HG02678 (cell line): ENCODE measurements around the gene PRDX1.
A peak's percentile ranks its signal among the peaks of the same experiment; 100 is the strongest.

Experiments
- ATAC-seq: cut with Tn5 transposase; IDR thresholded peaks from one replicate; pipeline ENCODE4 v1.9.1; 2021; ENCODE audit warnings: mild to moderate bottlenecking, moderate library complexity; ENCODE audit not compliant: unreplicated experiment

The PRDX1 gene

DNA sequence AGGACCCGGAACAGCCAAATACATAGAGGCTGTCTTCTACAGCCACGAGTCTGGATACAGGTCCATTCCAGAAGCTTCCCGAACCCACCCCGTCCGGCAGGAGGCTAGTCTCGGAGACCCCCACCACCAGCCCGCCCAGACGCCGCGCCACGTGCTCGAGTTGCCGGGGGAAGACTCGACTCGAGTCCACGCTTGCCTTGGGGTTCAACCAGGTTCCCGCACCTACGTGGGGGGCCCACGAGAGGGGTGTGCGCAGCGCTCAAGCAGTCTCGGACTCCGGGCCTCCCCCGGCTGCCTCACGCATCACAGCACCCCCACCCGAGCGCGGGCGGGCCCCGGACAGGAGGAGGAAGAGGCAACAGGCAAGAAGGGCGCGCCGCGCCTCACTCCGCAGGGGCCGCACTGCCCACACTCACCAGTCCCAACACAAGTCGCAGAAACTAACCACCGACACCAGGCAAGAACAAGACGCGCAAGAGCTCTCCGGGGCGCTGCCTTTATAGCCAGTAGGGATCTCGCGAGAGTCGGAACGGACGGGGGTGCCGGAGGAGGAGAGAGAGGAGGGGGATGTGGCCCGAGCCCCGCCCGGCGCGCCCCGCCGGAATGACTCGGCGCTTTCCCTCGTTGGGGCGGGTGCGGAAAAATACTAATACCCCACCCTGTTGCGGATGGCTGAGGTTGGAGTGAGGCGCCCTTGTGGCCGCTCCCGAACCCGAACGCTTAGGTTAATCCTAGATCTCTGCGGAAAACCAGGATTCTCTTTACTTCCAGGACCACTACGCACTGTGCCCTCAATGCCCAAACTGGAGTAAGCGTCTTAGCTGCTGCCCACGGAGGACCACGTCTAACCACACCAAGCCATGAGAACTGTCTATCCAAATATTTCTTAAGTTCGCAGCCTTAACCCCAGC lies at the start of gene PRDX1:
Gene PRDX1, minus strand, starts transcription at position 472 of the 911 bp plus-strand sequence. CDS start 2,841 bp downstream, outside the sequence.
- ATAC-seq: peak; percentile 79

DNA sequence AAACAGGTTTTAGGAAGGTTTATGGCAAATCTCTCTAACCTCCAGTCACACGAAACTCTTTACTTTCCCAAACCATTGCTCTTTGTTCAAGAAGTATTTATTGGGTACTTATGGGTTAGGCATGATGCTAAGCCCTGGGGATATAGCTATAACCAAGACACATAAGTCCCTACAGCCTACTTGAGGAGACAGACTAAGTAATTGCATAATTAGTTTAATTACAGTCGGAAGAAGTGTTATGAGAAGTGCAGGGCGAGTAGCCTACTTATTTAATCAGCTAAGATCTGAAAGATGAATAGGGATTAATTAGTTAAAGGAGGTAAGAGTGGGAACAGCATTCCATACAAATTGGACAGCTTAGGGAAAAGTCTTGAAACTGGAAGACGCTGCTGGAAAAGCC lies 48.9 kb upstream of the PRDX1 start:
- ATAC-seq: no peak

DNA sequence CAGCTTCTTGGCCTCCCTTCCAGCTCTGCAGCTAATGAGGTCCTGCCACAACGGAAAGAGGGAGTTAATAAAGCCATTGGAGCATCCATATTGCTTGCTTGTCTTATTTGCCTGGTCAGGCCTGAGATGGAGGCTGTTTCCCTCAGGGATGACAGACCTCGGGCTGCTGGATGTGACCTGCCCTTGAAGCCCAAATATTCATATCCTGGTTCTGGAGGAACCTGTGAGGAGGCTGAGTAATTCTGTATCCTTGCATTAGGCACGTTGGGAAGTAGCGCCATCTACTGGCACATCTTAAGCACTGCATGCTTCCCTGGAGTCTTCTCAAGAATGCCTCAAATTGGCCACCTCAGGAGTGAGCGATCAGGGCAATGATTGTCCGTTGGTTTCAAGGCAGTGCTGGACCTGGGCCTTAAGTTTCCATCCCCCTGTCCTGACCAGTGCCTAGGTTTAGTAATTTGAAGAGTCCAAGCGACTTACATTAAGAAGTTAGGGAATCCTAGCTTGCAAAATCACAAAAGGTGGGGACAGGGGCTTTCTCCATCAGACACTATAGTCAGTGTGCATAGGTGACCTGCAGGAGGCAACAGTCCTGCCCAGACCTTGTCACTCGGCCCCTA lies 48.4 kb upstream of the PRDX1 start:
- peak; percentile 54 for ATAC-seq

DNA sequence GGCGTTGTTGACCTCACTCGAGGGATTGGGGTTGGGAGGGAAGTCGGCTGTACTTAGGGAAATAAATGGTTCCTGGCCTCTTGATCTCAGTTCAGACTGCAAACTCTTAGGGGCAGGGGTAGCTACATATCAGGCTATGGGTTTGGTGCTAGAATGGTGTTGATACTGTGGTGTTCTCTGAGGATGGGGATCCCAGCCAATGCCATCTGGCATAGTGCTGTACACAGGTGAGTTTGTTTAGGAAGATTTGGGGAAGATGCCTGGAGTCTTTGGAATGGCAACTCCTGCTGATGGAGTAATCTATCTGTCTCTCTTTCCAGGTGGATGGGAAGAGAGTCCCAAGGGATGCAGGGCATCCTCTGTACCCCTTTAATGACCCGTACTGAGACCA lies 47.9 kb upstream of the PRDX1 start:
- ATAC-seq: no peak

DNA sequence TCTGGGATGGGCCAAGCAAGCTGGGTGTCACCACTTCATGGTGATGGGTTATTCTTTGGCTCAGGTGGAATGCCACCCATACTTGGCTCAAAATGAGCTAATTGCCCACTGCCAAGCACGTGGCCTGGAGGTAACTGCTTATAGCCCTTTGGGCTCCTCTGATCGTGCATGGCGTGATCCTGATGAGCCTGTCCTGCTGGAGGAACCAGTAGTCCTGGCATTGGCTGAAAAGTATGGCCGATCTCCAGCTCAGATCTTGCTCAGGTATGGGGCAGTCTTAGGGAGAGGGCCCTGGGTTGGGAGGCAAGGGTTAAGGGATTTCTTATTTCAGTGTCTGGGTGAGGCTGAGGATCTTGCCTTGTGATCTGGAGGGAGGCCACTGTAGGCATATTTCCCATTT lies 46.7 kb upstream of the PRDX1 start:
- no peak for ATAC-seq

DNA sequence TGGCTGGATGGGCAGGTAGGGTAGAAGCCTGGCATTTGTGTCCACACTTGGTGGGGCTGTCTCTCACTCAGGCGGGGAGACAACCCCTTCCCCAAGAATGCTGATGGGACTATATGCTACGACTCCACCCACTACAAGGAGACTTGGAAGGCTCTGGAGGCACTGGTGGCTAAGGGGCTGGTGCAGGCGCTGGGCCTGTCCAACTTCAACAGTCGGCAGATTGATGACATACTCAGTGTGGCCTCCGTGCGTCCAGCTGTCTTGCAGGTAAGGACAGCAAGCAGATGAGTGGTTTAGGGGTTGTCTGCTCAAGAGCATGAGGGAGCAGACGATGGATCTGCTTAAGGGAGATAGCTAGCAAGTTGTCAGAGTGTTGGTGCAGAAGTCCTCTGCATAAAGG lies 46.2 kb upstream of the PRDX1 start:
- no peak for ATAC-seq

DNA sequence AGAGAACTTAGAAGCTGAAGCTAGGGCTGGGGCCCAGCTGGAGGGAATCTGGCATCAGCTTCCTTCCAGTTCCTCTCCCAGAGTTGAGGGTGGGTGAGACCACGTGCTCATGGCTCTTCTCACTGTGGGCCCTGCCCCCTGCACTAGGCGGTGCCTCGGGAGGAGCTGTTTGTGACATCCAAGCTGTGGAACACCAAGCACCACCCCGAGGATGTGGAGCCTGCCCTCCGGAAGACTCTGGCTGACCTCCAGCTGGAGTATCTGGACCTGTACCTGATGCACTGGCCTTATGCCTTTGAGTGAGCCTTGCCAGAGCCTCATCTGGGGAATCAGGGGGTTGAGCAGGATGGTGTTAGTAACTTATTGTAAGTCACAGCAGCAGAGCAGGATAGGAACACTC lies 45.0 kb upstream of the PRDX1 start:
- no peak for ATAC-seq

DNA sequence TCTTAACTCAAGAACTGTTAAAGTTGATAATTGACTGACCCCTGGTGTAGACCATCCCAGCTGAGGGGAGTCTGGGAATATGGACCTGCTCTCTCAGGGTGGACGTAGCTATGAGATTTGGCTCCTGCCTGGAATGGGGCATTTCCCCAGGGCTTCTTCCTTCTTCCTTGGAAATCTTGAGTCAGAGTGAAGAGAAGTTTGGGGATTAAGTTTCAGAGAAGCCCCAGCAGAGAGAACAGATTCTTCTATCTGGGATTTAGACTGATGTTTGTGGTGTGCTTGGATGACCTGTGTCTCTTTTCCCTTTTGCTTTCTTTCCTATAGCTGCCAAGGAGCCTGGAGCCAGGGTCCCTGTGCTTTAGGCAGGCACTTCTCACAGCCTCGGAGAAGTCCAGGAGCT lies 42.2 kb upstream of the PRDX1 start:
- no peak for ATAC-seq

DNA sequence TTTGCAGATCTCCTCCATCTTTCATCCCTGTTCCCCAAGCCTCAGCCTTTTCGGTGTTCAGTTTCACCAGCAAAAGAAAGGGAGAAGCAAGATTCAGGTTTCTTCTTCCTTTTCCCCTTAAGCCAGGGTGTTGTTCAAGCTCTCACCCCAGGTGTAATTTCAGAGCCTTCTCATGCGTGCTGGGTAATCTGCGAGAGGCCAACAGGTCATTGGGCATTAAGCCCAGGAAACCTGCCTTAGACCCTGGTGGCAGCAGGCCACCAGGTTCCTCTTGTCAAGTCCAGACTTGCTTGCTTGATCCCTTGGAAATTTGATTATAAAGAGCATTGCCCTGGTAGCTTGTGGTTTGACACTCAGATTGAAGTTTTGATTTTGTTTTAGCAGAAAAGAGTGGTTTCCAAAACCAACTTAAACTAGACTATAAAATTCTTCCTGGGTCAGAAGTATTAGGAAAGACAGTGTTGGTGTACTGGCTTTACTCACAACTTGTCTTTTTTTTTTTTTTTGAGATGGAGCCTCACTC lies 35.8 kb upstream of the PRDX1 start:
- ATAC-seq: no peak

DNA sequence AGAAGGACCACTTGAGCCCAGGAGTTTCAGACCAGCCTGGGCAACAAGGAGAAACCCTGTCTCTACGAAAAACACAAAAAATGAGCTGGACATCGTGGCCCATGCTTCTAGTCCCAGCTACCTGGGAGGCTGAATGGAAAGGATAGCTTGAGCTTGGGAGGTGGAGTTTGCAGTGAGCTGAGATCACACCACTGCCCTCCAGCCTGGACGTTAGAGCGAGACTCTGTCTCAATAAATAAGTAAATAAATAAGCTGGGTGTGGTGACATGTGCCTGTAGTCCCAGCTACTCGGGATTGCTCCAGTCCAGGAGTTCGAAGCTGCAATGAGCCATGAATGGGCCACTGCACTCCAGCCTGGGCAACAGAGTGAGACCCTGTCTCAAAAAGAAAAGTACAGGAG lies 32.5 kb upstream of the PRDX1 start:
- ATAC-seq: no peak

DNA sequence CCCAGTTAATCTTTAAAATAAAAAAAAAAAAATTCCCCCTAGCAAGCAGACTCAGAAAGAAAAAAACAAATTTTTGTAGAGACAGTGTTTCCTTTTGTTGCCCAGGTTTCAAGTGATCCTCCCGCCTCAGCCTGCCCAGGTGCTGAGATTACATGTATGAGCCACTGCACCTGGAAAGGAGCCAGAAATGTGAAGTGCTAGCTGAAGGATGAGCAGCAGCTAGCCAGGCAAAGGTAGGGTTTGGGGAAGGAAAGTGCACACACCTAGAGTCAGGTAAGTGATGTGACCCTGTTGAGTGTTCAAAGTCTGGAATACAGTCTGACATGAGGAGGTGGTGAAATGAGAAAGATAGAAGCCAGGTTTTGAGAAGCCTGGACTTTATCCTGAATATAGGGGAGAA lies 30.6 kb upstream of the PRDX1 start:
- ATAC-seq: no peak

DNA sequence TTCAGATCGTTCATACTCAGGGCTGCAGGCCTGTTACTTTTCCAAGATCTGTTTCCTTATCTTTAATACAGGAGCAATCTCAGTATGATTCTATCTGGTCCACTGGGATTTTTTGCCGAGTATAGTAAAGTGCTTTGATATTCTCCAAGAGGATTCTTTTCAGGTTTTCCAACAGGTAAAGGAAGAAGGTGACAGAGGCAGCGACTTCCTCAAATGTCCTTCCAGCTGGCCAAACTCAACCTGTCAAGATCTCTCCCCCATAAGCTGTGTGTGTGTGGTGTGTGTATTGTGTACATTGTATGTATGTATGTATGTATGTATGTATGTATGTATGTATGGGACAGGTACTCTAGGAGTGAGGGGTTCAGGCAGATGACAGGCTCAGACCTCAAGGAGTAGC lies 30.0 kb upstream of the PRDX1 start:
- ATAC-seq: no peak

DNA sequence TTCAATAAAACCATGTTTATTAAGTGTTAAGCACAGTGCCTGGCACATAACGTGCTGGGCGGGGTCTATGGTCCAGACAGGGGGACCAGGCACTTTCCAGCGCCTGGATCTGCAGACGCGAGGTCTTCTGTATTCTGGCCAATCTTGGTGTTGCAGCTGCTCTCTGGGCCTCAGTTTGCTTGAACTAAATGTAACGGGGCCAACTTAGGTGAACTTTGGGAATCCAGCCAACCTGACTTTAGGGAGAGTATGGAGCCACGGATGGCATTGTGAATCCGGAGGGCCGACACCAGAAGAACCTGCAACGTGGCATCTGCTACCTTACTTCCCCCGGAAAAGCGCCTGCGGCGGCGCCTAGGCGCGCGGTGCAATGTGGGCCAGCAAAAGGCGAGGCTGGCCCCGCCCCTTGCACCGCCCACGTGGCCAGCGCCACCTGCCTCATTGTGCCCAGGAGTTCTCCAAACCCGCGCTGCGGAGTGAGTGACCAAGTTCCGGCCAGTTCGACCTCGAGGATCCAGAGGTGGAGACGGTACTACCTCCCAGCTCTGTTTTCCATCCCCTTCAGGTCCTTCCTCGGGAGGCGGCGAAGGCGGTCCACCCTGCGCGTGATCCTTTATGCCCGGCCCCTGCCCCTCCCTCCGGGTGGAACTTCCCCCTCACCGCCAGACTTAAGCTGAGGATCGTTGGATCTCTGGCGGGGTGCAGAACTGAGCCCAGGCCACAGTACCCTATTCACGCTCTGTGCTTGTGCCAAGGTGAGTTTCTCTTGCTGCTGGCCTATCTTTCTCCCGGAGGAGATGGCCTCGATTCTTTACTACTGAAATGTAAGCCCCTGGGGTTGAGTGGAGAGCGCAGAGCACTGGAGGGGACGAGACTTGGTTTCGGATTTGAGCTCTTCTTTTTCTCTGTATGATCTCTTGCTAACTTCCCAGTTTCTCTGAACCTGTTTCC lies 29.0 kb upstream of the PRDX1 start, which contains the start of gene AKR1A1:
Gene AKR1A1, plus strand, starts transcription at position 426 of the 951 bp plus-strand sequence. CDS start 10,969 bp downstream, outside the sequence.
- peak; percentile 85 for ATAC-seq

DNA sequence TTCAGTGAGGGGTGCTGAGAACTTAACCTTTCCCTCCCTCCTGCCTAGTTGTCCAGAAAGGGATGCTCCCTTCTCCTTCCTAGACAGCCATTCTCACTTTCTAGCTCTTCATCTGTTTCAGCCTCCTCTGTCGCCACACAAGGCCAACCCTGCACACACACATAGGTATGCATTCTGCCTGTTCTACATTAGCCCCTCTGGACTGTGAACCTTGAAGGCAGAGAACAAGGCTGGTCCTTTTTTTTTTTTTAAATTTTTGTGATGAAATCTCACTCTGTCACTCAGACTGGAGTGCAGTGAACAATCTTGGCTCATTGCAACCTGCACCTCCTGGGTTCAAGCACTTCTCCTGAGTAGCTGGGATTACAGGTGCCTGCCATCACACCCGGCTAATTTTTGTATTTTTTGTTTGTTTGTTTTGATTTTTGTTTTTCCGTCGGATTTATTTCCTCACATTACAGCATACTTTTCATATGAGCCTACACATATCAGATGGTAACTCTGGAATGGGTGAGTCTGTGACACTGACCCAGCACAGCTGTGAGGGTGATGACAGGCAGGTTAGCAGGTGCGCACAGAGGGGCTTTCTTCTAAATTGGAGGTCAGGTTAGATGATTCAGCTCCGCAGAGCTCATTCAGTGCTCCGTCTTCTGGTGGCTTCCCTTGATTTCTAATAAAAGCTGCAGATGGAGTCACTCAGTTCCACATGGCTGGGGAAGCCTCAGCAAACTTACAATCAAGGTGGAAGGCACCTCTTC lies 24.0 kb upstream of the PRDX1 start:
- ATAC-seq: no peak

DNA sequence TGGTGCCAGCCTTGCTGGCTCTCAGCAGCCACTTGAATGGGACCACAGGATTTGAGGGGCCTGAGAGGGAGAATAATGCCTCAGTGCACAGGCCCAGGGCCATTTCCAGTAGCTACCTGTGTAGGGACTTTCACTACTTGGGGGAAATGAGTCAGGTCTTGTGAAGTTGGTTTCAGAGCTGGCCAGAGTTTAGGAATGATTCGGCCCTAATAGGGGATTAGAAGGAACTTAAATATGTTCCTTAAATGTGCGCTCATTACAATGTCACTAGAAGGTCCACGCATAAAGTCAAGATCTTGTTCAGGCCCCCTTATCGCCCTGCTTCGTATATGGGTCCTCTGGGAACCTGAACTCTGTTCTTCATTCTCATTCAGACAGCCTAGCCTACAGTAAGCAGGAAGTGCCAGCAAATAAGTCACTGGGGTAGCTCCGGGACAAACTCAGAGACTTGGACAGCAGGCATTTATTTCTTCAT lies 23.4 kb upstream of the PRDX1 start:
- peak; percentile 62 for ATAC-seq

DNA sequence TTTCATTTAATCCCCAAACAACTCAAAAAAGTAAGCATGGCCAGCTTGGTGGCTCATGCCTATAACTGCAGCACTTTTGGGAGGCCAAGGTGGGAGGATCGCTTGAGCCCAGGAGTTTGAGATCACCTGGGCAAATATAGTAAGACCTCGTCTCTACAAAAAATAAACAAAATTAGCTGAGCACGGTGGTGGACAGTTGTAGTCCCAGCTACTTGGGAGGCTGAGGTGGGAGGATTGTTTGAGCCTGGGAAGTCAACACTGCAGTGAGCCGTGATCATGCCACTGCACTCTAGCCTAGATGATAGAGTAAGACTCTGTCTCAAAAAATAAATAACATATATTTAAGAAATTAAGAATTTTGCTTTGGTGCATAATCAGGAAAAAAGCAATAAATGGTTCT lies 22.8 kb upstream of the PRDX1 start:
- ATAC-seq: no peak

DNA sequence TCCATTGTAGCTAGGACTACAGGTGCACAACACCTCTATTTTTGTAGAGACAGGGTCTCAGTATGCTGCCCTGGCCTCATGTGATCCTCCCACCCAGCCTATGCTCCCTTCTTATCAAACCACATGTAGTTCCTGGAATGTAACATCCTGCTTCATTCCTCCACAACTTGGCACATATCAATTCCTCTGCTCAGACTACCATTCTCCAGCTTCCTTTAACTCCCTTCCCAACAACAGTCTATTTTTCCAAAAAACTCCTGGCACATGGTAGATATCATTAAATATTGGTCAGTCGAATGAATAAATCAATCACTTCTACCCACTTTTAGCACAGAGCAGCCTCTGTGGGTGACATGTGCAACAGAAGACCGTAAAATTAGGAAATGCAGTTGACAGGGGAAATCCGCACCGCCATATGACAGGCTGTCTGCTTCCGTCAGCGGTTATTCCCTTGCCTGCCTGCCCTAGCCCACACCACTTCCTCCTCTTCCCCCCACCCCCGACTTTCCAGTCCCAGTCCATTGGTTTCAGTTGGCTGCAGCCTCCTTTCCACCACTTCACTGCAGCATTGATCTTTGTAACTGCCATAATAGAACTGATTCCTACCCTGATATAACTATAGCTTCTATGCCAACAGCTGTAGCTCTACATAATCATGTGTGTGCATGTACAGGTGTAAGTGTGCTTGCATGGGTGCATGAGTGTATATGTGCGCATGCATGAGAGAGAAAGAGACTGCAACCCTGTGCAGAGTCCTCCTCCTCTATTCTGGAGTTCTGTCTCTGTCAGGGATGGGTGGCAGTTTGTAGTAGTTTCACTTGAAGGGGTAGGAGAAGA lies 22.1 kb upstream of the PRDX1 start:
- ATAC-seq: peak; percentile 61

DNA sequence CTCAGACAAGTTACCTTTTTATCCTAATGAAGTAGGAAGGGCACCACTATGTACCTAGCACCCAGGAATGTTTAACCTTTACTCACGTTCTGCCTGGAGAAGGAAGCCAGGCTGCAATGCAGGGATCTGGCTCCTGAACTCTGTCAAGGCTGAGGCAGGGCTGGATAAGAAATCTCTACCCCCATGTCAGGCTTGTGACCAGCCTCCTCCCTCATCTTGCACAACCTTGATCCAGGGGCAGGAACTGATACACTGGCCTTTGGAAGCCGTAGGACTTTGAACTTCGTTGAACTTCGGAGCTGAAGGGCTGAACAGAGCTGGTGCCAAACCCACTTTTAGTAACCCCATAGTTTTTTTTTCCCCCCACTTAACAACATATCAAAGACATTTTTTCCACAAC lies 20.9 kb upstream of the PRDX1 start:
- no peak for ATAC-seq

DNA sequence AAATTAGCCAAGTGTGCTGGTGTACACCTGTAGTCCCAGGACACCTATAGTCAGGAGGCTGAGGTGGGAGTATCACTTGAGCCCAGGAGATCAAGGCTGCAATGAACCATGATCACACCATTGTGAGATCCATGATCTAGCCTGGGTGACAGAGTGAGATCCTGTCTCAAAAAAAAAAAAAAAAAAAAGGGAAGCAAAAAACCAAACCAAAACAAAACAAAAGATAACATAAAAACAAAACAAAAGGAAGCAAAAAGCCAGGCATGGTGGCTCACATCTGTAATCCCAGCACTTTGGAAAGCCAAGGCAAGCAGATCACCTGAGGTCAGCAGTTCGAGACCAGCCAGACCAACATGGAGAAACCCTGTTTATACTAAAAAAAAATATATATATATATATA lies 19.5 kb upstream of the PRDX1 start:
- no peak for ATAC-seq
